ENCODE results near the gene SESTD1. TPM values are rescaled to one million over a fixed set of nuclear protein-coding genes. Genes with fewer than 3 reads are reported as not detected.

SESTD1 gene
- polyA plus RNA-seq, 1 donor from 2014 or later: 39.5 TPM

GRCh38 chr2:179268277-179268925 is 3.8 kb upstream of the SESTD1 start:
- H3K79me2 ChIP-seq (replicated peaks; ENCODE audit: insufficient read depth, low read length): peaks cover under 1% of the 10 kb centered on the region
- no peaks in the 10 kb centered on the region for H3K9me2 ChIP-seq (ENCODE audit: insufficient read depth, low read length)
- no peak overlapping the region for H3K27ac ChIP-seq (ENCODE audit: low read length)
- peaks cover 3% of the 10 kb centered on the region for H3F3A ChIP-seq (ENCODE audit: insufficient read depth, low read length, poor library complexity, severe bottlenecking)
- H3K9ac ChIP-seq (ENCODE audit: low read length): no peak overlapping the region
- no peaks in the 10 kb centered on the region for H4K20me1 ChIP-seq (ENCODE audit: insufficient read depth)
- TF ChIP-seq POLR2AphosphoS5 (IDR thresholded peaks at IDR 0.05) (no peak), TAF1 (IDR thresholded peaks at IDR 0.05; ENCODE audit: low read depth) (no peak), MXI1 (conservative IDR thresholded peaks at IDR 0.05; ENCODE audit: poor library complexity, severe bottlenecking) (no peak), RAD21 (conservative IDR thresholded peaks at IDR 0.05) (no peak), CTCF (IDR thresholded peaks at IDR 0.05; ENCODE audit: poor library complexity, severe bottlenecking) (no peak), EP300 (conservative IDR thresholded peaks at IDR 0.05; ENCODE audit: poor library complexity, severe bottlenecking) (no peak), SMC3 (conservative IDR thresholded peaks at IDR 0.05; ENCODE audit: poor library complexity) (no peak), REST (IDR thresholded peaks at IDR 0.05; ENCODE audit: borderline replicate concordance) (no peak), EZH2 (IDR thresholded peaks at IDR 0.05; ENCODE audit: borderline replicate concordance, insufficient read depth, low read length, poor library complexity, severe bottlenecking) (no peak)
- H2AFZ ChIP-seq (ENCODE audit: low read depth, low read length): no peak overlapping the region
- H3K4me3 ChIP-seq (ENCODE audit: low read length): no peak overlapping the region
- H3K36me3 ChIP-seq (ENCODE audit: insufficient read depth, low read length): no peaks in the 10 kb centered on the region
- no peak overlapping the region for H3K4me2 ChIP-seq (ENCODE audit: low read length)
- H3K27me3 ChIP-seq (ENCODE audit: insufficient read depth, low read depth, low read length): no peaks in the 10 kb centered on the region
- no peaks in the 10 kb centered on the region for H3K9me3 ChIP-seq (ENCODE audit: low read length)

GRCh38 chr2:179266271-179266670 is 1.6 kb upstream of the SESTD1 start:
- Histone ChIP-seq H3K27me3 (ENCODE audit: insufficient read depth, low read depth, low read length) (no peaks in the 10 kb centered on the region), H3K4me3 (ENCODE audit: low read length) (no peak overlapping the region), H4K20me1 (ENCODE audit: insufficient read depth) (no peaks in the 10 kb centered on the region), H2AFZ (ENCODE audit: low read depth, low read length) (no peak overlapping the region), H3K9ac (ENCODE audit: low read length) (no peak overlapping the region), H3F3A (ENCODE audit: insufficient read depth, low read length, poor library complexity, severe bottlenecking) (peaks cover 3% of the 10 kb centered on the region), H3K36me3 (ENCODE audit: insufficient read depth, low read length) (no peaks in the 10 kb centered on the region), H3K27ac (ENCODE audit: low read length) (no peak overlapping the region), H3K9me2 (ENCODE audit: insufficient read depth, low read length) (no peaks in the 10 kb centered on the region), H3K79me2 (replicated peaks; ENCODE audit: insufficient read depth, low read length) (peaks cover 21% of the 10 kb centered on the region), H3K4me2 (ENCODE audit: low read length) (no peak overlapping the region), H3K9me3 (ENCODE audit: low read length) (no peaks in the 10 kb centered on the region)
- TF ChIP-seq REST (IDR thresholded peaks at IDR 0.05; ENCODE audit: borderline replicate concordance) (no peak), TAF1 (IDR thresholded peaks at IDR 0.05; ENCODE audit: low read depth) (no peak), EZH2 (IDR thresholded peaks at IDR 0.05; ENCODE audit: borderline replicate concordance, insufficient read depth, low read length, poor library complexity, severe bottlenecking) (no peak), EP300 (conservative IDR thresholded peaks at IDR 0.05; ENCODE audit: poor library complexity, severe bottlenecking) (no peak), SMC3 (conservative IDR thresholded peaks at IDR 0.05; ENCODE audit: poor library complexity) (no peak), RAD21 (conservative IDR thresholded peaks at IDR 0.05) (no peak)

All from neural cell (in vitro differentiated cells).